Measurements from ENCODE around the gene KRTAP23-1. TPM values are rescaled to one million over a fixed set of nuclear protein-coding genes. Genes with fewer than 3 reads are reported as not detected.

KRTAP23-1 gene
- total RNA-seq, 1 experiment from 2014 or later, result not detected

DNA sequence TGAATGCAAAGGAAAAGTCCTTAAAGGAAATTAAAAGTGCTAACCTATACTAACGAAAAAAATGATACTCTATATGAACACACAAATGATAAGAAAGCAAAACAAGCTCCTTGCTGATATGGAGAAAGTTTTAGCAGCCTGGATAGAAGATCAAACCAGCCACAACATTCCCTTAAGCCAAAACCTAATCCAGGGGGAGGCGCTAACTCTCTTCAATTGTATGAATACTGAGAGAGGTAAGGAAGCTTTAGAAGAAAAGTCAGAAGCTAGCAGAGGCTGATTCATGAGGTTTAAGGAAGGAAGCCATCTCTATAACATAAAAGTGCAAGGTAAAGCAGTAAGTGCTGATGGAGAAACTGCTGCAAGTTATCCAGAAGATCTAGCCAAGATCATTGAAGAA, 3.4 kb downstream of the KRTAP23-1 start:
- intact Hi-C loops (cut with micrococcal nuclease; ENCODE audit: unreplicated experiment), result no loop called here
- Histone ChIP-seq H3K4me3 (ENCODE audit: low read depth, low read length) (no peak overlapping the region), H3K4me1 (no peaks in the 10 kb centered on the region), H3K27me3 (replicated peaks; ENCODE audit: control insufficient read depth, insufficient read depth, low read length) (no peaks in the 10 kb centered on the region), H3K36me3 (ENCODE audit: control insufficient read depth, insufficient read depth, low read length) (no peaks in the 10 kb centered on the region), H3K9me3 (no peaks in the 10 kb centered on the region)
- CTCF ChIA-PET, result no interaction called here
- Mint-ChIP-seq H3K4me3 (ENCODE audit: unreplicated experiment) (no peak overlapping the region), H3K27me3 (ENCODE audit: insufficient read depth, unreplicated experiment) (peaks cover 3% of the 10 kb centered on the region), H3K36me3 (ENCODE audit: insufficient read depth, unreplicated experiment) (no peaks in the 10 kb centered on the region), H3K27ac (ENCODE audit: unreplicated experiment) (no peak overlapping the region), H3K4me1 (ENCODE audit: low read depth, unreplicated experiment) (no peaks in the 10 kb centered on the region), H3K9me3 (ENCODE audit: unreplicated experiment) (no peaks in the 10 kb centered on the region)
- DNase-seq, result no peak
- BruUV-seq (replicated peaks), result no TSS peak
- POLR2A ChIA-PET, result no interaction called here
- TF ChIP-seq, protein P1, sequence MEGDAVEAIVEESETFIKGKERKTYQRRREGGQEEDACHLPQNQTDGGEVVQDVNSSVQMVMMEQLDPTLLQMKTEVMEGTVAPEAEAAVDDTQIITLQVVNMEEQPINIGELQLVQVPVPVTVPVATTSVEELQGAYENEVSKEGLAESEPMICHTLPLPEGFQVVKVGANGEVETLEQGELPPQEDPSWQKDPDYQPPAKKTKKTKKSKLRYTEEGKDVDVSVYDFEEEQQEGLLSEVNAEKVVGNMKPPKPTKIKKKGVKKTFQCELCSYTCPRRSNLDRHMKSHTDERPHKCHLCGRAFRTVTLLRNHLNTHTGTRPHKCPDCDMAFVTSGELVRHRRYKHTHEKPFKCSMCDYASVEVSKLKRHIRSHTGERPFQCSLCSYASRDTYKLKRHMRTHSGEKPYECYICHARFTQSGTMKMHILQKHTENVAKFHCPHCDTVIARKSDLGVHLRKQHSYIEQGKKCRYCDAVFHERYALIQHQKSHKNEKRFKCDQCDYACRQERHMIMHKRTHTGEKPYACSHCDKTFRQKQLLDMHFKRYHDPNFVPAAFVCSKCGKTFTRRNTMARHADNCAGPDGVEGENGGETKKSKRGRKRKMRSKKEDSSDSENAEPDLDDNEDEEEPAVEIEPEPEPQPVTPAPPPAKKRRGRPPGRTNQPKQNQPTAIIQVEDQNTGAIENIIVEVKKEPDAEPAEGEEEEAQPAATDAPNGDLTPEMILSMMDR (IDR thresholded peaks at IDR 0.05; ENCODE audit: insufficient read depth in 1 of 2, low read depth in 1 of 2, low read length in 1 of 2, severe bottlenecking in 1 of 2, unreplicated experiment in 1 of 2), result no peak

DNA sequence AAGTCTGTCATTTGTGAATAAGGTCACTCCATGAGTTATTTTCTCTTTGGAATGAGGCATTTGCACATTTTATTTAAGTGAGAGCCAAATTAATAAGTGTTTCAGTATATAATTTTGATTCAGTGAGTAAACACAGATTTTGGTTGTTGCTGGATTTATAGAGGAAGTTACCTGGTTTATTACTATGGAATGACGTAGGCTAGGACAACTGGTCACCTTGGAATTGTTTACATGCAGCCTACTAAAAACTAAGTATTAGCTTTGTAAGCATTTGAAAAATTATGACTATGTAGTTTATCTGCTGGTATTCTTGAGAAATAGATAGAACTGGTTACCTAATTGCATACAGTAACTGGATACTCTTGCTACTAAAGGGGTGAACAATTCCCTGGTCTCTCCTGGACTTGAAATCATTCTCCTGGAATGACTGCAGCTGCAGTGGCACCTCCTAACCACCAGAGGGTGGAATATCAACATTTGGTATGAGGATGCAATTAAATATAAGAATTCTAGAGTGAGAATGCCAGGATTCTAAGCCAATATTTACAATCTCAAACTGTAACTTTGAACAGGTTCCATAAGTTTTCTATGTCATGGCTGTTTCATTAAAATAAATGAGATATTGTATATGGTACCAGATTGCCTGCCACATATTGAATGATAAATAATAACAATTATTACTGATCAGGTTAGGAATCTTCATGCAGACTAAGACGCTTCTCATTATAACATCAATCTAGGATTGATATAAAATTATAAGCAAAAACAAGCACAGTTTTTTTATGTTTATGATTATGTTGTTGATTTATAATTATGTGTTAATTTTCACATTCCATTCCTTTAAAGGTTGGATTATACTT, 7.5 kb downstream of the KRTAP23-1 start:
- Mint-ChIP-seq H3K9me3 (ENCODE audit: unreplicated experiment) (no peaks in the 10 kb centered on the region), H3K27me3 (ENCODE audit: insufficient read depth, unreplicated experiment) (peaks cover 3% of the 10 kb centered on the region), H3K4me3 (ENCODE audit: unreplicated experiment) (no peak overlapping the region), H3K36me3 (ENCODE audit: insufficient read depth, unreplicated experiment) (no peaks in the 10 kb centered on the region), H3K27ac (ENCODE audit: unreplicated experiment) (no peak overlapping the region), H3K4me1 (ENCODE audit: low read depth, unreplicated experiment) (no peaks in the 10 kb centered on the region)
- BruUV-seq (replicated peaks), result no TSS peak
- Histone ChIP-seq H3K4me1 (no peaks in the 10 kb centered on the region), H3K36me3 (ENCODE audit: control insufficient read depth, insufficient read depth, low read length) (no peaks in the 10 kb centered on the region), H3K4me3 (ENCODE audit: low read depth, low read length) (no peak overlapping the region), H3K9me3 (no peaks in the 10 kb centered on the region), H3K27me3 (replicated peaks; ENCODE audit: control insufficient read depth, insufficient read depth, low read length) (no peaks in the 10 kb centered on the region)
- intact Hi-C loops (cut with micrococcal nuclease; ENCODE audit: unreplicated experiment), result loop anchor here (1.0 kb wide), 4 partner anchors 68 to 745 kb away; no protein-coding TSS in a partner anchor
- ChIA-PET CTCF (interaction anchor here (0.9 to 1.5 kb wide), 2 partner anchors 9 to 68 kb away, joined by 4 read pairs; no protein-coding TSS in a partner anchor), POLR2A (no interaction called here)
- peak; percentile 43 to 48 for DNase-seq
- TF ChIP-seq, protein P1 (IDR thresholded peaks at IDR 0.05; ENCODE audit: insufficient read depth in 1 of 2, low read depth in 1 of 2, low read length in 1 of 2, severe bottlenecking in 1 of 2, unreplicated experiment in 1 of 2), result peak; percentile 79 to 86

DNA sequence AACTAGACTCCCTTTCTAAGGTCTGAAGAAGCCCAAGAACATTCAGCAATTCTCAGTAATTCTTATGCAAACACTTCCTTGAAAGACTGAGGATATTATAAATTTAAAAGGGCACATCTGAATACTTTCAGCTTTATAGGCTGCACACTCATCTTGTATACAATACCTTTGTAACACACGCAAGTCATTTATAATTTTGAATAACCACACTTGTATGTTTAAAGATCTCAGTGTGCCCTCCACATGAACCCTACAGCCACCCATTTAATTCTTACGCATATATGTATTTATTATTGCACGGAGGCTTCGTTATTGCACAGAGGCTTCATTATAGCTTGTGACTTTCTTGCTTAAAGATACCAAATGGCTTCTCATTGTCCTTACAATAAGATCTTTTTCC, 9.7 kb downstream of the KRTAP23-1 start:
- Histone ChIP-seq H3K4me1 (no peaks in the 10 kb centered on the region), H3K27me3 (replicated peaks; ENCODE audit: control insufficient read depth, insufficient read depth, low read length) (no peaks in the 10 kb centered on the region), H3K4me3 (ENCODE audit: low read depth, low read length) (no peak overlapping the region), H3K36me3 (ENCODE audit: control insufficient read depth, insufficient read depth, low read length) (no peaks in the 10 kb centered on the region), H3K9me3 (no peaks in the 10 kb centered on the region)
- TF ChIP-seq, protein P1 (IDR thresholded peaks at IDR 0.05; ENCODE audit: insufficient read depth in 1 of 2, low read depth in 1 of 2, low read length in 1 of 2, severe bottlenecking in 1 of 2, unreplicated experiment in 1 of 2), result no peak
- Mint-ChIP-seq H3K9me3 (ENCODE audit: unreplicated experiment) (no peaks in the 10 kb centered on the region), H3K27ac (ENCODE audit: unreplicated experiment) (no peak overlapping the region), H3K36me3 (ENCODE audit: insufficient read depth, unreplicated experiment) (no peaks in the 10 kb centered on the region), H3K4me3 (ENCODE audit: unreplicated experiment) (no peak overlapping the region), H3K27me3 (ENCODE audit: insufficient read depth, unreplicated experiment) (peaks cover 3% of the 10 kb centered on the region), H3K4me1 (ENCODE audit: low read depth, unreplicated experiment) (no peaks in the 10 kb centered on the region)
- ChIA-PET POLR2A (no interaction called here), CTCF (interaction anchor here (0.6 kb wide), 1 partner anchor 95 kb away, joined by 3 read pairs; no protein-coding TSS in a partner anchor)
- no peak for DNase-seq
- no TSS peak for BruUV-seq (replicated peaks)
- intact Hi-C loops (cut with micrococcal nuclease; ENCODE audit: unreplicated experiment), result no loop called here
